ENCODE measurements around the gene SIM2. TPM values are rescaled to one million over a fixed set of nuclear protein-coding genes. Genes with fewer than 3 reads are reported as not detected.

The SIM2 gene
- total RNA-seq, 1 donor from 2014 or later = not detected

- no peak overlapping the region for H3K4me3 ChIP-seq
- no peak overlapping the region for H3K27ac ChIP-seq
- no peak for DNase-seq (ENCODE audit: extremely low spot score in 2 of 2)
- no peaks in the 10 kb centered on the region for H3K4me1 ChIP-seq
- no peaks in the 10 kb centered on the region for H3K9me3 ChIP-seq
- intact Hi-C loops (cut with DNase I) = no loop called here
- H3K27me3 ChIP-seq = no peaks in the 10 kb centered on the region
- no peaks in the 10 kb centered on the region for H3K36me3 ChIP-seq
- TF ChIP-seq POLR2AphosphoS5 (IDR thresholded peaks at IDR 0.05; ENCODE audit: insufficient read depth in 1 of 2, low read depth in 1 of 2) = no peak
- no peak for TF ChIP-seq CTCF (IDR thresholded peaks at IDR 0.05)
- TF ChIP-seq POLR2A (IDR thresholded peaks at IDR 0.05) = no peak
These were observed 75.1 kb downstream of the SIM2 start for GRCh38 chr21:36773995-36774394.

- Histone ChIP-seq H3K27ac (no peak overlapping the region), H3K4me1 (no peaks in the 10 kb centered on the region), H3K27me3 (no peaks in the 10 kb centered on the region), H3K36me3 (no peaks in the 10 kb centered on the region), H3K4me3 (no peak overlapping the region), H3K9me3 (no peaks in the 10 kb centered on the region)
- no peak for DNase-seq (ENCODE audit: extremely low spot score in 2 of 2)
- intact Hi-C loops (cut with DNase I) = no loop called here
- TF ChIP-seq CTCF (IDR thresholded peaks at IDR 0.05) (no peak), POLR2AphosphoS5 (IDR thresholded peaks at IDR 0.05; ENCODE audit: insufficient read depth in 1 of 2, low read depth in 1 of 2) (no peak), POLR2A (IDR thresholded peaks at IDR 0.05) (no peak)
These were observed 78.2 kb downstream of the SIM2 start for GRCh38 chr21:36776981-36777617.

GRCh38 chr21:36780861-36781260, 81.9 kb downstream of the SIM2 start:
- Histone ChIP-seq H3K27me3 (no peaks in the 10 kb centered on the region), H3K4me1 (no peaks in the 10 kb centered on the region), H3K27ac (no peak overlapping the region), H3K36me3 (no peaks in the 10 kb centered on the region), H3K9me3 (no peaks in the 10 kb centered on the region), H3K4me3 (no peak overlapping the region)
- no peak for DNase-seq (ENCODE audit: extremely low spot score in 2 of 2)
- TF ChIP-seq POLR2AphosphoS5 (IDR thresholded peaks at IDR 0.05; ENCODE audit: insufficient read depth in 1 of 2, low read depth in 1 of 2) (no peak), POLR2A (IDR thresholded peaks at IDR 0.05) (no peak), CTCF (IDR thresholded peaks at IDR 0.05) (no peak)
- intact Hi-C loops (cut with DNase I) = no loop called here

- H3K27me3 ChIP-seq = no peaks in the 10 kb centered on the region
- no peaks in the 10 kb centered on the region for H3K9me3 ChIP-seq
- no peaks in the 10 kb centered on the region for H3K36me3 ChIP-seq
- no peaks in the 10 kb centered on the region for H3K4me1 ChIP-seq
- no peak for DNase-seq (ENCODE audit: extremely low spot score in 2 of 2)
- TF ChIP-seq POLR2A (IDR thresholded peaks at IDR 0.05) (no peak), CTCF (IDR thresholded peaks at IDR 0.05) (no peak)
- intact Hi-C loops (cut with DNase I) = no loop called here
- no peak overlapping the region for H3K4me3 ChIP-seq
- H3K27ac ChIP-seq = no peak overlapping the region
These were observed 84.9 kb downstream of the SIM2 start for GRCh38 chr21:36783612-36784374.

- intact Hi-C loops (cut with DNase I) = no loop called here
- H3K36me3 ChIP-seq = no peaks in the 10 kb centered on the region
- no peaks in the 10 kb centered on the region for H3K9me3 ChIP-seq
- no peaks in the 10 kb centered on the region for H3K27me3 ChIP-seq
- DNase-seq (ENCODE audit: extremely low spot score in 2 of 2) = no peak
- H3K27ac ChIP-seq = no peak overlapping the region
- H3K4me1 ChIP-seq = no peaks in the 10 kb centered on the region
- H3K4me3 ChIP-seq = no peak overlapping the region
- TF ChIP-seq POLR2A (IDR thresholded peaks at IDR 0.05) (no peak), POLR2AphosphoS5 (IDR thresholded peaks at IDR 0.05; ENCODE audit: insufficient read depth in 1 of 2, low read depth in 1 of 2) (no peak), CTCF (IDR thresholded peaks at IDR 0.05) (no peak)
These were observed 86.0 kb downstream of the SIM2 start for GRCh38 chr21:36784947-36785346.
